NCI-H526 treated with DMSO at 0.1 percent for 48 hours (cell line): Measurements from ENCODE around the gene KDM1B.
"Not testable (repeated sequence)": the region's sequence is repeated elsewhere in the genome, so short reads cannot be mapped to it uniquely, and the experiment has no call there.

Experiments
- DNase-seq: peaks from one replicate; lab custom pipeline; 2025; lab: John Stamatoyannopoulos, UW

The KDM1B gene

GRCh38 chr6:18186540-18187250 lies 31.5 kb downstream of the KDM1B start:
- DNase-seq = no peak

DNA sequence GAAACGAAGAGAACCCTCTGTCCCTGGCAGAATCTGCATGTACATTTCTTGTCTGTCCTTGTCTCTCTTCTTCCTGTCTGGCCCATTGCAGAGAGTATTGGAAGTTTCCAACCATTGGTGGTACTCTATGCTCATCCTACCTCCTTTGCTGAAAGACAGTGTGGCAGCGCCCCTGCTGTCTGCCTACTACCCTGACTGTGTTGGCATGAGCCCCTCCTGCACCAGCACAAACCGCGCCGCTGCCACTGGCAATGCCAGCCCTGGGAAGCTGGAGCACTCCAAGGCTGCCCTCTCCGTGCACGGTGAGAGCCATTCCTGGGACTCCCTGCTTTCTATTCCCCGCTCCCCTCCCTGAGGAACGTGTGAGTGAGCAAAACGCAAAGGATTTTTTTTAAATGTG lies 32.5 kb downstream of the KDM1B start:
- DNase-seq = no peak

- DNase-seq = no peak
These were observed 34.0 kb downstream of the KDM1B start for GRCh38 chr6:18189196-18189595.

- no peak for DNase-seq
These were observed 36.8 kb downstream of the KDM1B start for GRCh38 chr6:18192026-18192425.

DNA sequence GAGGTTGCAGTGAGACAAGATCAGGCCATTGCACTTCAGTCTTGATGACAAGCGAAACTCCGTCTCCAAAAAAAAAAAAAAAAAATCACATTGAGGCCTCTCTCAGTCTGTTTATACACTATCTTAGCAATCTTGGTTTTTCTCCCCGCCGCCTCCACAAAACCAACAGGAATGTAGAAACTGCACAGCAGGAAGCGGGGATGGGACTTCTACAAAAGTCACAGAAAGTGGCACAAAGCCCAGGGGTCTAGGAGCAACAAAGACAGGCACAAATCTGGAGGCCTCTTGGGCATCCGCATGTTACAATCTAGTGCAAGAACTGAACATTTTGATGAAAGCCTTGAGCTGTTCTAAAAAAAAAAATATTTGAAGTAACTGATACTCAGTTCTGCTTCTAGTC lies 48.6 kb downstream of the KDM1B start:
- DNase-seq = no peak

GRCh38 chr6:18204691-18205090 lies 49.5 kb downstream of the KDM1B start:
- DNase-seq = no peak

- DNase-seq = no peak
These were observed 51.4 kb downstream of the KDM1B start for GRCh38 chr6:18206591-18206990.

- DNase-seq = no peak
These were observed 52.2 kb downstream of the KDM1B start for GRCh38 chr6:18207438-18207837.

GRCh38 chr6:18207949-18208348 lies 52.7 kb downstream of the KDM1B start:
- peak; percentile 81 for DNase-seq

GRCh38 chr6:18208778-18209177 lies 53.6 kb downstream of the KDM1B start:
- not testable (repeated sequence) for DNase-seq

DNA sequence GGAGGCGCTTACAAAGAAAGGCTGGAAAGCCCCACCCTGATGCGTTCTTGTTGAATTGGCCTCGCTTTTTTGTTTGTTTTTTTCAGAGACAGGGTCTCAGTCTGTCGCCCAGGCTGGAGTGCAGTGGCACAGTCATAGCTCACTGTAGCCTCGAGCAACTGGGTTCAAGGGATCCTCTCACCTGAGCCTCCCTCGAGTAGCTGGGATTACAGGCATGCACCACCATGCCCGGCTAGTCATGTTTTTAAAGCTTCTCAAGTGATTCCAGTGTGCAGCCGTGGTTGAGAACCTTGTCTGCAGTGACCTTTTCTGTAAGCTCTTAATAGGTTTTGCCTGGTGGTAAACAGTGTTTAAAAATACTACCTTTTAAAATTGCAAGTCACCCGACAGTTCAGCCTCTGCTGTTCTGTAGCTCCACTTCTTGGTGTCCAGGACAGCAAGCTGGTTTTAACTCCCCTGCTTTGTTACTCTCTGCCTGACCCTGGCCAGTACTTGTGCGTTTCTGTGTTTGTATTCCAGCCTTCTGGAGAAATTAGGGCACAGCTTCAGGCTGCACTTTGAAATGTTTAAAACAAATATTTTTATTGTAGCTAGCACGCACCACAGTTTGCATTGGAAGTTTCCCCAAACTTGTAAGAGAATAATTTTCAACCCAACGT lies 54.4 kb downstream of the KDM1B start:
- no peak for DNase-seq

- DNase-seq = no peak
These were observed 55.5 kb downstream of the KDM1B start for GRCh38 chr6:18210707-18211106.

DNA sequence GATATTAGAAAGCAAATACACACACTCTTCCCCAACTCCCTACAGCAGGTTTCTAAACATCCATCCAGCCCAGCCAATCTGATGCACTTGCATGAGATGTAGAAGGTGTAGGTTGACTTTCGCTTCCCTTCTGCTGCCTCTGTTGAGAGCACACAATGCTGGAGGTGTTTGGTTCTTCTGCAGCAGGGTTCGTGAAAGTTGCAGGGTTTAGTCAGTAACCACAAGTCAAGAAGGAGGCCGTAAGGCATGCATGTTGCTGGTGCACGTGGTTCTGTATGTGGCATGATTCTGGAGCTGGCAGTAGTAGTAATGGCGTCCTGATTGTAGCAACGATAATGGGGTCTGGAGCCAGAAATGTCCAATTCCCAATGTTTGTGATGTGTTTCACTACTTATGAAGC lies 56.1 kb downstream of the KDM1B start:
- DNase-seq = no peak

DNA sequence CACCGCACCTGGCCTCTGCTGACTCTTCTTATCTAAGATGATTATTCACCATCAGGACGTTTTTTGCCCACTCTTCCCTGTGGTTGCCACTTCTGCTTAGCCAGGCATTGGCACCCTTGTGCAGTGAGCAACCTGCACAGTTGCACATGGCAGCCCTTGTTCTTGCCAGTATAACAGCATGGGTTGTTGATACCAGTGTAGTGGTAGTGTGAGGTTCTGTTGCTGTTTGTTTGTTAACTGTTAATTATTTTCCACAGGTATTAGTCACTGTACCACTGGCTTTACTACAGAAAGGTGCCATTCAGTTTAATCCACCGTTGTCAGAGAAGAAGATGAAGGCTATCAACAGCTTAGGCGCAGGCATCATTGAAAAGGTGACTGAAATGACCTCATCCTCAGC lies 57.0 kb downstream of the KDM1B start:
- no peak for DNase-seq

- DNase-seq = no peak
These were observed 58.2 kb downstream of the KDM1B start for GRCh38 chr6:18213439-18213838.

- DNase-seq = no peak
These were observed 58.8 kb downstream of the KDM1B start for GRCh38 chr6:18214003-18214402.

GRCh38 chr6:18215436-18215835 lies 60.2 kb downstream of the KDM1B start:
- no peak for DNase-seq

- no peak for DNase-seq
These were observed 61.2 kb downstream of the KDM1B start for GRCh38 chr6:18216411-18216810.

- DNase-seq = no peak
These were observed 63.0 kb downstream of the KDM1B start for GRCh38 chr6:18218233-18218632.

- DNase-seq = no peak
These were observed 64.4 kb downstream of the KDM1B start for GRCh38 chr6:18219591-18219990.

GRCh38 chr6:18221288-18221615 lies 66.0 kb downstream of the KDM1B start:
- DNase-seq = no peak

DNA sequence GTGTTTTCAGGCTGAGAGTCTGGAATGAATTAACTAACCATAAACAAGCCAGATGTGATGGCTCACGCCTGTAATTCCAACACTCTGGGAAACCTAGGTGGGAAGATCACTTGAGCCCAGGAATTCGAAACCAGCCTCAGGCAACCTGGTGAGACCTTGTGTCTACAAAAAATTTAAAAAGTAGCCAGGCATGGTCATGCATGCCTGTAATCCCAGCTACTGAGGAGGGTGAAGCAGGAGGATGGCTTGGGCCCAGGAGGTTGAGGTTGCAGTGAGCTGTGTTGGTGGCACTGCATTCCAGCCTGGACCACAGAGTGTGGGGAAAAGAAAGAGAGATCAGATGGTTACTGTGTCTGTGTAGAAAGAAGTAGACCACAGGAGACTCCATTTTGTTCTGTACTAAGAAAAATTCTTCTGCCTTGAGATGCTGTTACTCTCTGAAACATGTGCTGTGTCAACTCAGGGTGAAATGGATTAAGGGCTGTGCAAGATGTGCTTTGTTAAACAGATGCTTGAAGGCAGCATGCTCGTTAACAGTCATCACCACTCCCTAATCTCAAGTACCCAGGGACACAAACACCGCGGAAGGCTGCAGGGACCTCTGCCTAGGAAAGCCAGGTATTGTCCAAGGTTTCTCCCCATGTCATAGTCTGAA lies 71.4 kb downstream of the KDM1B start:
- DNase-seq = not testable (repeated sequence)

DNA sequence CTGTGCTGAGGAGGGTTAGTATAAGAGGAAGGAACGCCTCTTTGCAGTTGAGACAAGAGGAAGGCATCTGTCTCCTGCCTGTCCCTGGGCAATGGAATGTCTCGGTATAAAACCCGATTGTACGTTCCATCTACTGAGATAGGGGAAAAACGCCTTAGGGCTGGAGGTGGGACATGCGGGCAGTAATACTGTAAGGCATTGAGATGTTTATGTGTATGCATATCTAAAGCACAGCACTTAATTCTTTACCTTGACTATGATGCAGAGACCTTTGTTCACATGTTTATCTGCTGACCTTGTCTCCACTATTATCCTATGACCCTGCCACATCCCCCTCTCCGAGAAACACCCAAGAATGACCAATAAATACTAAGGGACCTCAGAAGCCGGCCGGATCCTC lies 71.9 kb downstream of the KDM1B start:
- not testable (repeated sequence) for DNase-seq
